ENCODE measurements around the gene SLC6A16.
"Not testable (repeated sequence)": the region's sequence is repeated elsewhere in the genome, so short reads cannot be mapped to it uniquely, and the experiment has no call there.

The SLC6A16 gene

GRCh38 chr19:49328741-49329140, 3.8 kb upstream of the SLC6A16 start:
- DNase-seq, result no peak

DNA sequence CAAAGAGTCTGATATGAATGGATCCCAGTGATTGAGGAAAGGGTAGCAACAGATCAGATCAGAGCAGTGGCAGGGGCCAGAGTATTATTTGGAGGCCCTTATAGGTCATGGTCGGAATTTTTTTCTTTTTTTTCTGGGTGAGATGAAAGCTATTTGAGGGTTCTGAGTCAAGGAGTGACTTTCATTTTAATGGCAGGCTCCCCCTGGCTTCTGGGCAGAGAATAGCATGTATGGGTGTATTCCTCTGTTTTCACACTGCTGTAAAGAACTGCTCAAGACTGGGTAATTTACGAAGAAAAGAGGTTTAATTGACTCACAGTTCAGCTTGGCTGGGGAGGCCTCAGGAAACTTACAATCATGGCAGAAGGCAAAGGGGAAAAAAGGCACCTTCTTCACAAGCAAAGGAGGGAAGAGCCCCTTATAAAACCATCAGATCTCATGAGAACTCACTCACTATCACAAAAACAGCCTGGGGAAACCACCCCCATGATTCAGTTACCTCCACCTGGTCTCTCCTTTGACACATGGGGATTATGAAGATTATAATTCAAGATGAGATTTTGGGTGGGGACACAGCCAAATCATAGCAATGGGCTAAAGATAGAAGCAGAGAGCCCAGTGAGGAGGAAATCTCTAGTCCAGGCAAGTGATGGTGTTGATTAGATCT, 3.0 kb upstream of the SLC6A16 start:
- DNase-seq, result no peak

DNA sequence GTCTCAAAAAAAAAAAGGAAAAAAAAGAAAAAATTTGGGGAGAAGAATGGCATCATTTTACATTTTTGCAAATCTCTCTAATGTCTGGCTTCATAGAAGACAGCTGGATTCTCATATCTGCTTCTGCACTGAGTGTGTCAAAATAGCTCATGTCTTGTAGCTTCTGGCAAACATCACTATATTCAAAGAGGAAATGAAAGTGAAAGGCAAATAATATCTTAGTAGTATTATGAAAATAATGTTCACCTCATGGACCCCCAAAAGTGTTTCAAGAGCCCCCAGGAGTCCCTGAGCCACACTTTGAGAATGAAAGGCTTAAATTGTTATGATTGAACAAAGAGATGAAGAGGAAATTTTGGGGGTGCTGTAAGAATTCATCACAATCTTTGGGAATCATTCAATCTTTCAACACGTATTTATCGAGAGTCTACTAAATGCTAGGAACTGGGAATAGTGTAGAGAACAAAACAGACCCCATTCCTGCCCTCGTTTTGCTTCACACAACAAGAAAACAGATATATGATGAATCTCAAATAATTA, 1.2 kb upstream of the SLC6A16 start:
- no peak for DNase-seq

DNA sequence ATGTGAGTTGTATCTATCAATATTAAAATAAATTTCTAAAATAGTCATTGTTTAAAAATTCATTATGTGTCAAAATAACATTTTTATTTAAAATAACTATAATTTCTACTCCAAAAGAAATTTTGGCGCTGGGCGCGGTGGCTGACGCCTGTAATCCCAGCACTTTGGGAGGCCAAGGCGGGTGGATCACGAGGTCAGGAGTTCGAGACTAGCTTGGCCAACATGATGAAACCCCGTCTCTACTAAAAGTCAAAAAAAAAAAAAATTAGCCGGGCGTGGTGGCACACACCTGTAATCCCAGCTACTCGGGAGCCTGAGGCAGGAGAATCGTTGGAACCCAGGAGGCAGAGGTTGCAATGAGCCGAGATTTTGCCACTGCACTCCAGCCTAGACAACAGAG, 765 bp upstream of the SLC6A16 start:
- not testable (repeated sequence) for DNase-seq

GRCh38 chr19:49318296-49318695, 6.7 kb downstream of the SLC6A16 start:
- no peak for DNase-seq

- no peak for DNase-seq
These were observed 8.7 kb downstream of the SLC6A16 start for GRCh38 chr19:49316284-49316683.

DNA sequence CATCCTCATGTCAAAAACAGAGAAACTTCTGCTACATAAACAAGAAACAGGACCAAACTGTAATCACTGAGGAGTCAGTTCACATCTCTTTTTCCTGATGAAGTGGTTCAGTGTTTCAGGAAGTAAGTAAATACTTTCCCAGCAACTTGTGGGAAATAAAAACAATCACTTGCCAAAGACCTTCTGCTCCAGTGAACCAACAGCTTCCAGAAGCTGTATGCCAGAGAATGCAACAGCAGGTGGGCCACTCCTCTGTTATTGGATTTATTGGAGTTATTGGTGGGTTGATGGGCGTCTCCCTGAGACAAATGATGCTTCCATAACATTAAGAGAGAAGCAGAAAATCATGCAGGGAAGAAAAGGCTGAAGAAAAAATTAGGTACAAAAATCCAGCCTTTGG, 9.9 kb downstream of the SLC6A16 start:
- DNase-seq, result no peak

DNA sequence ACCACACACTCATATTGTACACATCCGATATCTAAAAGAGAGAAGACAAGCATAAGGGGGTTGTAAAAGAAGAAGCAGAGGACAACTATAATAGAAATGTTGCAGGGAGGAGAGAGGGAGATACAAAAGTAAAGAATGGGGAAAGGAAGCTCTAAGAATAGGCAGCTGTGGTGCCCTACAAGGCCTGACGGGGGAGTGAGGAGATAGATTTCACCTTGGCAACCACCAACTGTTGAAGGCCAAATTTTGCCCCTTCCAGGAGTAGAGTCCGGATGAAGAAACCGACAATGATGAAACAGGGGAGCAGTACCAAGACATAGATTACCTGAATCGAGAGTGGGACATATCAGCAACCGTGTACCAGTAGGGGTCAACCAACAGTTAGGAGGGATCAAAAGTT, 15.9 kb downstream of the SLC6A16 start:
- no peak for DNase-seq

- DNase-seq, result not testable (repeated sequence)
These were observed 18.3 kb downstream of the SLC6A16 start for GRCh38 chr19:49306734-49307133.

- no peak for DNase-seq
These were observed 23.1 kb downstream of the SLC6A16 start for GRCh38 chr19:49301866-49302252.

- peak; percentile 62 for DNase-seq
These were observed 23.7 kb downstream of the SLC6A16 start for GRCh38 chr19:49301165-49301865.

GRCh38 chr19:49298653-49299052, 26.3 kb downstream of the SLC6A16 start:
- DNase-seq, result not testable (repeated sequence)

DNA sequence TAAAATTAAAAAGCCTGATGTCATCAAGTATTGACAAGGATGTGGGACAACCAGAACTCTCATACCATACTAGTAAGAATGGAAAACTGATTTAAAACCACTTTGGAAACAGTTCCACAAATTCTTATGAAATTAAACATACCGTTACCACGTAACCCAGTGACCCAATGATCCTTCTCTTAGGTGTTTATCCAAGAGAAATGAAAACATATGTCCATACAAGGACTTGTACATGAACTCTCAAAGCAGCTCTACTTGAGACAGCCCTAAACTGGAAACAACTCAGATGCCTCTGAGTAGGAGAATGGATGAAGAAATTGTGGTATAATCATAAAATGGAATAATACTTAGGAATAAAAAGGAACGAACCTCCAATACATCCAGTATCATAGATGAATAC, 27.6 kb downstream of the SLC6A16 start:
- DNase-seq, result no peak

- DNase-seq, result no peak
These were observed 29.6 kb downstream of the SLC6A16 start for GRCh38 chr19:49295208-49295880.

- no peak for DNase-seq
These were observed 30.6 kb downstream of the SLC6A16 start for GRCh38 chr19:49294401-49294800.

DNA sequence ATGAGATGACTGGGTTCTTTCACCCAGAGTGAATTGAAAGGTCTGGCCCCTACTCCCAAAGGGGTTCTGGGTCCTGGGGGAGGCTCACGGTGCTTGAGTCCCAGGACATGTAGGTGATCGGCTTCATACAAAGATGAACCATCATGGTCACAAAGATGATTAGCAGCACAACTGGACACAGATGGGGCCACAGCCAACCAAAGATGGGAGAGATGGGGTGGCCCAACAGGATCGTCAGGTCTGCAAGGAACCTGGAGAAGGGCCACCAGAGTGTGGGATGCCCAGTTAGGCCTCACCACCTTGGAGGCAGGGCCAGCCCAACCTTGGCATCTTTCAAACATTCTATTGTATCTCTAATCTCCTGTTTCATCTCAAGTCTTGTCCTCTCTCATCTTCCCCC, 34.5 kb downstream of the SLC6A16 start:
- no peak for DNase-seq

DNA sequence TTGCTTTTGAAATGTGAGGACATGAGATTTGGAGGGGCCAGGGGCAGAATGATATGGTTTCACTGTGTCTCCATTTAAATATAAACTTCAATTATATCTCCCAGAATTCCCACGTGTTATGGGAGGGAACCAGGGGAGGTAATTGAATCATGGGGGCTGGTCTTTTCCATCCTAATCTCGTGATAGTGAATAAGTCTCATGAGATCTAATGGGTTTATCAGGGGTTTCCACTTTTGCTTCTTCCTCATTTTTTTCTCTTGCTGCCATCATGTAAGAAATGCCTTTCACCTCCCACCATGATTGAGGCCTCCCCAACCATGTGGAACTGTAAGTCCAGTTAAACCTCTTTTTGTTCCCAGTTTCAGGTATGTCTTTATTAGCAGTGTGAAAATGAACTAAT, 35.7 kb downstream of the SLC6A16 start:
- DNase-seq, result not testable (repeated sequence)

- DNase-seq, result not testable (repeated sequence)
These were observed 36.8 kb downstream of the SLC6A16 start for GRCh38 chr19:49288205-49288604.

GRCh38 chr19:49287141-49287770, 37.7 kb downstream of the SLC6A16 start:
- no peak for DNase-seq

DNA sequence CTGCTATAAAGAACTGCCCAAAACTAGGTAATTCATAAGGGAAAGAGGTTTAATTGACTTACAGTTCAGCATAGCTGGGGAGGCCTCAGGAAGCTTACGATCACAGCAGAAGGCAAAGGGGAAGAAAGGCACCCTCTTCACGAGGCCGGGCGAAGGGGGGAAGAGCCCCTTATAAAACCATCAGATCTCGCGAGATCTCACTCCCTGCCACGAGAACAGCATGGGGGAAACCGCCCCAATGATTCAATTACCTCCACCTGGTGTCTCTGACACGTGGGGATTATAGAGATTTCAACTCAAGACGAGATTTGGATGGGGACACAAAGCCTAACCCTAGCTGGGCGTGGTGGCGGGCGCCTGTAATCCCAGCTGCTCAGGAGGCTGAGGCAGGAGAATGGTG, 42.8 kb downstream of the SLC6A16 start:
- DNase-seq, result no peak

GRCh38 chr19:49272204-49272603, 52.8 kb downstream of the SLC6A16 start:
- no peak for DNase-seq

DNA sequence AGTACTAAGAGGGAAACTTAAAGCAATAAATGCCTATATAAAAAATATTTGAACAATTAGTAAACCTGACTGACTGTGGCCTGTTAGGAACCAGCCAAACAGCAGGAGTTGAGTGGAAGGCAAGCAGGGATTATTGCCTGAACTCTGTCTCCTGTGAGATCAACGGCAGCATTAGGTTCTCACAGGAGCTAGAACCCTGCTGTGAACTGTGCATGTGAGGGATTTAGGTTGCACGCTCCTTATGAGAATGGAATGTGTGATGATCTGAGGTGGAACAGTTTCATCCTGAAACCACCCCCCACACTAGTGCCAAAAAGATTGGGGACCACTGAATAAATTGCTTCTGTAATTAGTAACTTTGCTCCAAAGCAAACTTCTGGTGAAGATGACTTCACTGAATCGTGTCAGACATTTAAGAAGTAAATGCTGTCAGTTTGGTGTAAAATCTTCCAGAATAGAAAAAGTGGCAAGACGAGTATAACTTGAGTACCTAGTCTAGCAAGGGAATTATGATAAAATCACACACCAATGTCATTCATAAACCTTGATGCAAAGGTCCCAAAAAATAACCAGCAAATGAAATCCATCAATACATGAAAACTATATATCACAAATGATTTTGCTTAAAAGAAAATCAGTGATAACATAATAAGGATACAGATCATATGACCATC, 53.8 kb downstream of the SLC6A16 start:
- DNase-seq, result no peak

GRCh38 chr19:49266409-49266808, 58.6 kb downstream of the SLC6A16 start:
- DNase-seq, result peak; percentile 30
